Neural progenitor cell (in vitro differentiated cells): ENCODE measurements around the gene ASXL2.

Experiments used
- EZH2 ChIP-seq: fragments of 200-600 bp; sonication (generic); IDR thresholded peaks from 2 replicates; pipeline ENCODE4 v1.6.1; 2017; ENCODE audit warnings: antibody characterized with exemption, mild to moderate bottlenecking, moderate library complexity
- EZH2phosphoT487 ChIP-seq: fragments of 200-600 bp; sonication (generic); IDR thresholded peaks from 2 replicates; pipeline ENCODE4 v1.6.1; 2017; ENCODE audit warnings: antibody characterized with exemption
- TF ChIP-seq, protein P1 (sequence below): fragments of 200-600 bp; sonication (generic); IDR thresholded peaks from 2 replicates; pipeline ENCODE4 v1.5.1; 2017; ENCODE audit warnings: antibody characterized with exemption, mild to moderate bottlenecking

DNA sequence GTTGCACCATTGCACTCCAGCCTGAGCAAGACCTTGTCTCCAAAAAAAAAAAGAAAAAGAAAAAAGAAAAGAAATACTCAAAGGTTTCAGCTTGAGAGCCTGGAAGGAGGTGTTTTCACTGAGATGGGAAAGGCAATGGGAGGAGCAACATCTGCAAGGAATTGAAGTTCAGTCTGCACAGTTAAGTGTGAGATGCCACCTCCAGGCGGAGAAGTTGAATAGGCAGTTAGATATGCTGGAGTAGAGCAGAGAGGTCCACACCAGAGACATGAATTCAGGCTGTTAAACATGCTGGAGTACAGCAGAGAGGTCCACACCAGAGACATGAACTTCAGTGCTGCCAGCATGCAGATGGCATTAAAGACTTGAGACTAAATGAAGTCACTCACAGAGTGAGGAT is 163.5 kb downstream of the ASXL2 start:
- TF ChIP-seq, protein P1, sequence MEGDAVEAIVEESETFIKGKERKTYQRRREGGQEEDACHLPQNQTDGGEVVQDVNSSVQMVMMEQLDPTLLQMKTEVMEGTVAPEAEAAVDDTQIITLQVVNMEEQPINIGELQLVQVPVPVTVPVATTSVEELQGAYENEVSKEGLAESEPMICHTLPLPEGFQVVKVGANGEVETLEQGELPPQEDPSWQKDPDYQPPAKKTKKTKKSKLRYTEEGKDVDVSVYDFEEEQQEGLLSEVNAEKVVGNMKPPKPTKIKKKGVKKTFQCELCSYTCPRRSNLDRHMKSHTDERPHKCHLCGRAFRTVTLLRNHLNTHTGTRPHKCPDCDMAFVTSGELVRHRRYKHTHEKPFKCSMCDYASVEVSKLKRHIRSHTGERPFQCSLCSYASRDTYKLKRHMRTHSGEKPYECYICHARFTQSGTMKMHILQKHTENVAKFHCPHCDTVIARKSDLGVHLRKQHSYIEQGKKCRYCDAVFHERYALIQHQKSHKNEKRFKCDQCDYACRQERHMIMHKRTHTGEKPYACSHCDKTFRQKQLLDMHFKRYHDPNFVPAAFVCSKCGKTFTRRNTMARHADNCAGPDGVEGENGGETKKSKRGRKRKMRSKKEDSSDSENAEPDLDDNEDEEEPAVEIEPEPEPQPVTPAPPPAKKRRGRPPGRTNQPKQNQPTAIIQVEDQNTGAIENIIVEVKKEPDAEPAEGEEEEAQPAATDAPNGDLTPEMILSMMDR, result no peak
- no peak for TF ChIP-seq EZH2phosphoT487
- TF ChIP-seq EZH2, result no peak
